Small intestine (tissue), 7 donors: Measurements from ENCODE around the gene RCOR3. TPM values are rescaled to one million over a fixed set of nuclear protein-coding genes. Genes with fewer than 3 reads are reported as not detected.
"Not testable (repeated sequence)": the region's sequence is repeated elsewhere in the genome, so short reads cannot be mapped to it uniquely, and the experiment has no call there.

Experiments used
- DNase-seq, 2 donors: peaks; one replicate each; pipeline versions ENCODE4 v3.0.0 to v3.0.0-alpha.2; 2013
- FAIRE-seq: peaks from 2 replicates; lab custom pipeline; 2012; peaks lifted over from hg19 to GRCh38; lab: Jason Lieb, UNC
- H3K27ac ChIP-seq, 3 donors: one replicate each; pipeline ENCODE4 v1.5.1; 2013; ENCODE audit warnings: low read length in 2 of 3, mild to moderate bottlenecking in 2 of 3, control low read depth in 1 of 3, inconsistent platforms in 1 of 3, low read depth in 1 of 3, moderate library complexity in 1 of 3
- H3K27me3 ChIP-seq, 3 donors: one replicate each; pipeline ENCODE4 v1.6.1; 2013; ENCODE audit warnings: low read length in 3 of 3, inconsistent platforms in 1 of 3; ENCODE audit not compliant: control insufficient read depth in 3 of 3, insufficient read depth in 3 of 3
- H3K36me3 ChIP-seq, 3 donors: one replicate each; pipeline ENCODE4 v1.6.1; 2013; ENCODE audit warnings: low read length in 3 of 3, inconsistent platforms in 1 of 3, low read depth in 1 of 3, mild to moderate bottlenecking in 1 of 3, moderate library complexity in 1 of 3; ENCODE audit not compliant: control insufficient read depth in 3 of 3, insufficient read depth in 2 of 3
- H3K4me1 ChIP-seq, 3 donors: one replicate each; pipeline ENCODE4 v1.6.1; 2013; ENCODE audit warnings: low read length in 2 of 3, inconsistent platforms in 1 of 3, low read depth in 1 of 3, mild to moderate bottlenecking in 1 of 3, moderate library complexity in 1 of 3; ENCODE audit not compliant: control insufficient read depth in 3 of 3, insufficient read depth in 2 of 3
- H3K4me3 ChIP-seq, 3 donors: one replicate each; pipeline ENCODE4 v1.5.1; 2013; ENCODE audit warnings: low read length in 3 of 3, control low read depth in 1 of 3, inconsistent platforms in 1 of 3, low read depth in 1 of 3, mild to moderate bottlenecking in 1 of 3, moderate library complexity in 1 of 3
- H3K9me3 ChIP-seq, 2 donors: one replicate each; pipeline ENCODE4 v1.6.1; 2013; ENCODE audit warnings: low read depth in 1 of 2, low read length in 1 of 2; ENCODE audit not compliant: control insufficient read depth in 2 of 2, insufficient read depth in 1 of 2
- WGBS, 3 donors: extraction: QIAGEN DNeasy Blood & Tissue Kit; methylation state at CpG; one replicate each; pipeline ENCODE4 v1.1.7; 2013; 5-methylcytosine and 5-hydroxymethylcytosine counted together
- polyA plus RNA-seq, 4 donors: library from polyadenylated mRNA; stranded (reverse) in 3 of 4; unstranded in 1 of 4; fragments of 200-250 nt in 3 of 4; fragments of 120-200 nt in 1 of 4; gene quantifications; one replicate each; pipeline versions ENCODE4 v1.2.1 to v1.2.3, GENCODE V29; 2013
- donor health status: healthy with polysubstance abuse.
- donor health status: control.
- donor health status: control.
- donor health status: Bipolar disorder and iron deficiency.
- donor health status: healthy.

RCOR3 gene
- polyA plus RNA-seq, 4 donors, result 17.8 to 66.4 (median 30.3) TPM

DNA sequence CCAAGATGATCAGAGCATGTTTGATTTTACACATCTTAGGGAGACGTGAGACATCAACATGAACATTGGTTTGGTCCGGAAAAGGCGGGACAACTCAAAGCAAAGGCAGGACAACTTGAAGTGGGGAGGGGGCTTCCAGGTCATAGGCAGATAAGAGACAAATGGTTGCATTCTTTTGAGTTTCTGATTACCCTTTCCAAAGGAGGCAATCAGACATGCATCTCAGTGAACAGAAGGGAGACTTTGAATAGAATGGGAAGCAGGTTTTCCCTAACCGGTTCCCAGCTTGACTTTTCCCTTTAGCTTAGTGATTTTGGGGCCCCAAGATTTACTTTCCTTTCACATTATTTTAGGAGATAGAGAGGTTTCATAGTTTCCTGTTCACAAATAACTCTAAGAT lies 12.6 kb upstream of the RCOR3 start:
- H3K4me1 ChIP-seq, H3K4me3 ChIP-seq, H3K9me3 ChIP-seq, H3K27ac ChIP-seq, H3K27me3 ChIP-seq, DNase-seq, H3K36me3 ChIP-seq, FAIRE-seq: not testable (repeated sequence)
- WGBS, 3 donors, result 86 to 93% (median 87%) methylated on average over 4 of the region's 4 CpGs

DNA sequence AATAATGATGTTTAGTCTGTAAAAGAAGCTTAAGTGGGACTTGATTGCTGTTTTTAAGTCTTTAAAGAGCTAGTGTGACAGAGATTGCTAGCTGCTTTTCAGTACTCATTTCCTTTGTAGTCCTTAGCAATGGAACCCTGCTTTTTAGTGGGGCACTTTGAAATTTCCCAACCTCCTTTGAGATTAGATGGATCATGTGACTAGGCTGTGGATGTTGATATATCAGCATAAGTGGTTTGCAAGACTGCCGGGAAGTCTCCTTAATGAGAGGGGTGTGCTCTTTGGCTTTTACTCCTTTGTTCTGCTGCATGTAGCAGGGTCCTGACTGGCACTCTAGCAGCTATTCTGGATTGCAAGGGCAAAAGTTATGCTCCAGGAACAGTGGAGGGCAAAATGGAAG lies 11.2 kb upstream of the RCOR3 start:
- no peak overlapping the region for H3K27ac ChIP-seq
- no peaks in the 10 kb centered on the region for H3K36me3 ChIP-seq
- FAIRE-seq, result no peak
- 0 to 10% (median 0%) methylated on average over 1 of the region's 1 CpG for WGBS, 3 donors
- no peaks in the 10 kb centered on the region for H3K27me3 ChIP-seq
- no peaks in the 10 kb centered on the region for H3K9me3 ChIP-seq
- peaks cover 0 to 5% (median 0%) of the 10 kb centered on the region in 3 donors for H3K4me1 ChIP-seq
- H3K4me3 ChIP-seq, result no peak overlapping the region
- peak in 1 of 2 donors; percentile 69 for DNase-seq

- not testable (repeated sequence) for H3K4me3 ChIP-seq, H3K36me3 ChIP-seq, DNase-seq, H3K4me1 ChIP-seq, H3K27ac ChIP-seq, H3K27me3 ChIP-seq, H3K9me3 ChIP-seq, FAIRE-seq
- 80 to 90% (median 87%) methylated on average over 3 of the region's 3 CpGs for WGBS, 3 donors
Observed at GRCh38 chr1:211249611-211250010, 9.6 kb upstream of the RCOR3 start.

DNA sequence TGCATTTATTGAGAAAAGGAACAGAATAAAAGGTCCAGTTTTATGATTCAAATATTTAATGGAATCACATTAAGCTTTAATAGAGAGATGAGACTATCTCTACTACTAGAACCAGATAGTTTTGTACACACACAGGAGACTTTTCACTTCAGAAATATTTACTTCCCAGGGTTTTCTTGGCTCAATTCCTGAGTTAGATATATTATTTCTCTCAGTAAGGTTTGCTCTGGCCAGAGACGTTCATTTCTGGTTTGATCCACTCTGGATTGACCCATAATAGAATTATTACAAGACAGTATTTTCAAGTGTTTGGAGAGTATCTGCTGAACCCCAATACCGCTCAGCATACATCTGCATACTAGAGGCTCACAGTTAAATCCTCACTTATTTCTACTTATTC lies 1.3 kb upstream of the RCOR3 start:
- peaks cover 0 to 5% (median 0%) of the 10 kb centered on the region in 3 donors for H3K36me3 ChIP-seq
- H3K4me3 ChIP-seq, result peak overlapping the region; percentile 82 to 95 (median 92)
- FAIRE-seq (no peak), DNase-seq (no peak)
- peaks cover 0 to 12% (median 4%) of the 10 kb centered on the region in 3 donors for H3K4me1 ChIP-seq
- H3K9me3 ChIP-seq, result no peaks in the 10 kb centered on the region
- WGBS, 3 donors, result 6 to 17% (median 7%) methylated on average over 2 of the region's 2 CpGs
- H3K27ac ChIP-seq, result peak overlapping the region; percentile 94 to 100 (median 96)
- no peaks in the 10 kb centered on the region for H3K27me3 ChIP-seq

DNA sequence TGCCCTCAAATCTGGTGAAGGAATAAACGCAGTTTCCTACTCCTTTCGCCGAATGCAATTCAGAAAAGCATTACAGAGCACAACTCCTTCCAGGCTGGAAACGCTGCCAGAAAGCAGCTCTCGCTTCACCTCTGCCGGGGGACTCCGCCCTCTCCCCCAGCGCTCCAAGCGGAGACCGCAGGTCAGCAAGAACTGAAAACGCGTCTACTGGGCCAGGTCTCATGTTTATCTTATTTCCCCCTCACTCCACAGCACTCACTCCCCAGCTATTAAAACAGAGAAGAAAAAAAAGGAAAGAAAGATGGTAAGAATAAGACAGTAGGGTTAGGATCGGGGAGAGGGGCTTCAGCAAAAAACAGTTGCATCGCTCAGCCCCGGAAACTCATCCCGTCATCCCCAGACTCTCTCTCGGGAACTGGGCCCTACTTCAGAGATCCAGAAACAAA lies 833 bp upstream of the RCOR3 start:
- Histone ChIP-seq H3K9me3 (no peaks in the 10 kb centered on the region), H3K36me3 (peaks cover 0 to 5% (median 0%) of the 10 kb centered on the region in 3 donors), H3K4me3 (peak overlapping the region; percentile 82 to 95 (median 92)), H3K27ac (peak overlapping the region; percentile 94 to 100 (median 96)), H3K27me3 (no peaks in the 10 kb centered on the region), H3K4me1 (peaks cover 0 to 12% (median 4%) of the 10 kb centered on the region in 3 donors)
- DNase-seq, result peak; percentile 80 to 89
- FAIRE-seq, result no peak
- 0 to 2% (median 0%) methylated on average over 17 of the region's 17 CpGs for WGBS, 3 donors

- no peaks in the 10 kb centered on the region for H3K9me3 ChIP-seq
- peaks cover 0 to 12% (median 4%) of the 10 kb centered on the region in 3 donors for H3K4me1 ChIP-seq
- WGBS, 3 donors, result 1% methylated on average over 31 to 39 of the region's 39 CpGs
- H3K27me3 ChIP-seq, result no peaks in the 10 kb centered on the region
- FAIRE-seq (no peak), DNase-seq (peak in 1 of 2 donors; percentile 48)
- peaks cover 0 to 8% (median 0%) of the 10 kb centered on the region in 3 donors for H3K36me3 ChIP-seq
- peak overlapping the region; percentile 93 to 100 (median 99) for H3K27ac ChIP-seq
- H3K4me3 ChIP-seq, result peak overlapping the region; percentile 82 to 99 (median 92)
Observed at GRCh38 chr1:211259638-211260126, 516 bp downstream of the RCOR3 start.

GRCh38 chr1:211260141-211261107 lies 1.3 kb downstream of the RCOR3 start:
- Histone ChIP-seq H3K36me3 (peaks cover 0 to 10% (median 0%) of the 10 kb centered on the region in 3 donors), H3K4me1 (peaks cover 0 to 12% (median 4%) of the 10 kb centered on the region in 3 donors), H3K27me3 (no peaks in the 10 kb centered on the region), H3K4me3 (peak overlapping the region; percentile 82 to 99 (median 92)), H3K9me3 (no peaks in the 10 kb centered on the region), H3K27ac (peak overlapping the region; percentile 71 to 100 (median 85))
- WGBS, 3 donors, result 0% methylated on average over 45 to 59 of the region's 59 CpGs
- DNase-seq (peak; percentile 83 to 86), FAIRE-seq (no peak)

DNA sequence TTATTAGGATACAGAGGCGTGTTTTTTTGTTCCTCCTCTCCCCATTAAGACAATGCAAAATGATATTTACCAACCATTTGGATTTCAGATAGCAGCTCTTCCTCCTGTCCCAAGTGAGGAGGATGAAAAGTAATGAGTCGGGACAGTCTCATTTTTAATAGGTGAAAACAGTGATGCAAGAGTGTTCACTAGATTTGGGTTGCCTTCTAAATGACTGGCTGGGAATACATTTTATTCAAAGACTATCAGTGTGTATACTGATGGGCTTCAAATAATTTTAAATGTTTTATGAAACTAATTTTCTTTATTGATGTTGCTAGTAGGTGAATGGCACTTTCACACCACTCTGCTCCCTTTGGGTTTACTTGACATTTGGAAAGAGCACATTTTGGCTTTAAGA lies 2.1 kb downstream of the RCOR3 start:
- FAIRE-seq, result no peak
- WGBS, 3 donors, result 27 to 36% (median 33%) methylated on average over 2 of the region's 2 CpGs
- Histone ChIP-seq H3K27me3 (no peaks in the 10 kb centered on the region), H3K9me3 (no peaks in the 10 kb centered on the region), H3K4me1 (peaks cover 0 to 12% (median 4%) of the 10 kb centered on the region in 3 donors), H3K4me3 (peak overlapping the region in 2 of 3 donors; percentile 82 to 99), H3K36me3 (peaks cover 0 to 10% (median 0%) of the 10 kb centered on the region in 3 donors), H3K27ac (peak overlapping the region in 2 of 3 donors; percentile 71 to 100)
- DNase-seq, result no peak
